Peyer's patch (tissue), 4 donors: ENCODE measurements around the gene TOMM6. TPM values are rescaled to one million over a fixed set of nuclear protein-coding genes. Genes with fewer than 3 reads are reported as not detected.

ENCODE experiments used
- DNase-seq, 3 donors: peaks; one replicate each; pipeline ENCODE4 v3.0.0-alpha.2; 2017 to 2019
- H3K27ac ChIP-seq, 4 donors: fragments of 200-600 bp; sonication (generic); one replicate each; pipeline ENCODE4 v1.5.1; 2016 to 2019
- H3K27me3 ChIP-seq, 2 donors: fragments of 200-600 bp; sonication (generic); one replicate each; pipeline ENCODE4 v1.5.1; 2019
- H3K36me3 ChIP-seq, 3 donors: fragments of 200-600 bp; sonication (generic); one replicate each; pipeline ENCODE4 v1.5.1; 2016 to 2019
- H3K4me1 ChIP-seq, 4 donors: fragments of 200-600 bp; sonication (generic); one replicate each; pipeline ENCODE4 v1.5.1; 2016 to 2019
- H3K4me3 ChIP-seq, 4 donors: fragments of 200-600 bp; sonication (generic); 1 replicate in 3 of 4; 2 replicates in 1 of 4; pipeline ENCODE4 v1.5.1; 2016 to 2019; ENCODE audit warnings: mild to moderate bottlenecking in 1 of 4
- H3K9me3 ChIP-seq, 4 donors: fragments of 200-600 bp; sonication (generic); one replicate each; pipeline ENCODE4 v1.5.1; 2016 to 2019; ENCODE audit warnings: mild to moderate bottlenecking in 1 of 4
- POLR2A ChIP-seq, 2 donors: fragments of 450-650 bp; IDR thresholded peaks; one replicate each; pipeline ENCODE4 v1.5.1; 2017; ENCODE audit warnings: antibody characterized with exemption in 2 of 2, mild to moderate bottlenecking in 2 of 2, moderate library complexity in 2 of 2
- total RNA-seq, 4 donors: library from RNA; depleted of rRNA; stranded (reverse); fragments of >200 nt; gene quantifications; one replicate each; pipeline ENCODE4 v1.1.0, GENCODE V29; 2016
- TF ChIP-seq, protein P1 (sequence below), 6 experiments: fragments of 450-650 bp in 4 of 6; fragments of 200-600 bp in 2 of 6; sonication (generic) in 1 of 6; IDR thresholded peaks; one replicate each; pipeline ENCODE4 v1.5.1; 2017 to 2019; ENCODE audit warnings: antibody characterized with exemption in 6 of 6, mild to moderate bottlenecking in 3 of 6, moderate library complexity in 1 of 6

The TOMM6 gene
- total RNA-seq, 4 donors from 2014 or later: 36.7 to 72.6 (median 62.4) TPM

DNA sequence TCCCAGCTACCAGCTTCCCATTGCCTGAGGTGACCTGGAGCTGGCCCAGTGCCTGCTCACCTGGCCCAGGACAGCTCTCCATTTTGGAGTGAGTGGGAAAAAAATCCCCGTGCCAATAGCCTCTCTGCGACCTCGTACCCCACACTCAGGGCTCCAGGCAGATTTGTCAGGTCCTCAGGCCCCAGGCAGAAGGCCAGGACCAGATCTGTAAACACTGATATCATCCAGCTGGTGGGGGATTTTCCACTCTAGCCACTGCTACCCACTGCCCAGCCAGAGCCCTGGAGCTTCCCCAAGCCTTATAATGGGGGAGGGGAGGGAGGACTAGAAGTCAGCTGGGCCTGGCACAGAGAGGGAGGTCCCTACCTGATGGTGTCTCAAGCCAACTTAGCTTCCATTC, 39.0 kb upstream of the TOMM6 start:
- TF ChIP-seq, protein P1, sequence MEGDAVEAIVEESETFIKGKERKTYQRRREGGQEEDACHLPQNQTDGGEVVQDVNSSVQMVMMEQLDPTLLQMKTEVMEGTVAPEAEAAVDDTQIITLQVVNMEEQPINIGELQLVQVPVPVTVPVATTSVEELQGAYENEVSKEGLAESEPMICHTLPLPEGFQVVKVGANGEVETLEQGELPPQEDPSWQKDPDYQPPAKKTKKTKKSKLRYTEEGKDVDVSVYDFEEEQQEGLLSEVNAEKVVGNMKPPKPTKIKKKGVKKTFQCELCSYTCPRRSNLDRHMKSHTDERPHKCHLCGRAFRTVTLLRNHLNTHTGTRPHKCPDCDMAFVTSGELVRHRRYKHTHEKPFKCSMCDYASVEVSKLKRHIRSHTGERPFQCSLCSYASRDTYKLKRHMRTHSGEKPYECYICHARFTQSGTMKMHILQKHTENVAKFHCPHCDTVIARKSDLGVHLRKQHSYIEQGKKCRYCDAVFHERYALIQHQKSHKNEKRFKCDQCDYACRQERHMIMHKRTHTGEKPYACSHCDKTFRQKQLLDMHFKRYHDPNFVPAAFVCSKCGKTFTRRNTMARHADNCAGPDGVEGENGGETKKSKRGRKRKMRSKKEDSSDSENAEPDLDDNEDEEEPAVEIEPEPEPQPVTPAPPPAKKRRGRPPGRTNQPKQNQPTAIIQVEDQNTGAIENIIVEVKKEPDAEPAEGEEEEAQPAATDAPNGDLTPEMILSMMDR (IDR thresholded peaks at IDR 0.05): no peak
- no peak for TF ChIP-seq POLR2A (IDR thresholded peaks at IDR 0.05)
- H3K4me3 ChIP-seq: no peak overlapping the region
- H3K27ac ChIP-seq: no peak overlapping the region
- H3K36me3 ChIP-seq: no peaks in the 10 kb centered on the region
- H3K4me1 ChIP-seq: no peaks in the 10 kb centered on the region
- DNase-seq: no peak
- no peaks in the 10 kb centered on the region for H3K9me3 ChIP-seq
- no peaks in the 10 kb centered on the region for H3K27me3 ChIP-seq

DNA sequence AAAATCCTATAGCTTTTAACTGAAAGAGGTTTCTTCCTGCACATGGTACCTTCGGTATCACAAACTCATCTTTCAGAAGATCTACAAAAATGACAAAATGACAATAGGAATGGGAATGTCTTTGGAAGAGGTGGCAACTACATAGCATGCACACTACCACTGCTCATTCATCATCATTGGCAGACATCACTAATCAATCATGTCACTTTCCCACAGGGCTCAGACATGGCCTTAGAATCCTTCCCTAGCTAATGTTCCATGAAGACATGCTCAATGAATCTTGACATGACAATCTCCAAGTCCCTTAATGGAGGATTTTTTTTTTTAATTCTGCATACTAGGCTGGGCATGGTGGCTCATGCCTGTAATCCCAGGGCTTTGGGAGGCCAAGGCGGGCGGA, 37.1 kb upstream of the TOMM6 start:
- Histone ChIP-seq H3K4me1 (no peaks in the 10 kb centered on the region), H3K9me3 (no peaks in the 10 kb centered on the region), H3K36me3 (no peaks in the 10 kb centered on the region), H3K27ac (no peak overlapping the region), H3K4me3 (no peak overlapping the region), H3K27me3 (no peaks in the 10 kb centered on the region)
- TF ChIP-seq, protein P1 (IDR thresholded peaks at IDR 0.05): no peak
- TF ChIP-seq POLR2A (IDR thresholded peaks at IDR 0.05): no peak
- no peak for DNase-seq

DNA sequence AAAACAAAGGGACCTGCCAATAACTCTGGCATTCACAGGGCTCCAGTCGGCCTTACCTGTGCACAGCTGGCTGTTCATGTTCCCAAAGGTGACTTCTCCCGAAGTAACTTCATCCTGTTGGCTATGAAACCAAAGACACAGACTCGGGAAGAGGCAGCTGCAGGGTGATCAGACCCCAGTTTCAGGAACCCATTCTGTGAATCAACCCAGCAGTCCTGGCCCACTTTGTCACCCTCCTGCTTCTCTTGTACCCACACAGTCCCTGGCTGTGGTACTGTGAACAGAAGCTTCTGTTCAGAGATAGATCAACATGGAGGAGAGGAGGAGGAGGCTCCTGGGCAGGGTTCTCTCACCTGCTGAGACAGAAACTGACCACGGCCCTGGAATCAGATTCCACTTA, 31.6 kb upstream of the TOMM6 start:
- Histone ChIP-seq H3K36me3 (no peaks in the 10 kb centered on the region), H3K4me3 (no peak overlapping the region), H3K4me1 (no peaks in the 10 kb centered on the region), H3K9me3 (no peaks in the 10 kb centered on the region), H3K27me3 (no peaks in the 10 kb centered on the region), H3K27ac (no peak overlapping the region)
- no peak for TF ChIP-seq POLR2A (IDR thresholded peaks at IDR 0.05)
- TF ChIP-seq, protein P1 (IDR thresholded peaks at IDR 0.05): no peak
- no peak for DNase-seq

DNA sequence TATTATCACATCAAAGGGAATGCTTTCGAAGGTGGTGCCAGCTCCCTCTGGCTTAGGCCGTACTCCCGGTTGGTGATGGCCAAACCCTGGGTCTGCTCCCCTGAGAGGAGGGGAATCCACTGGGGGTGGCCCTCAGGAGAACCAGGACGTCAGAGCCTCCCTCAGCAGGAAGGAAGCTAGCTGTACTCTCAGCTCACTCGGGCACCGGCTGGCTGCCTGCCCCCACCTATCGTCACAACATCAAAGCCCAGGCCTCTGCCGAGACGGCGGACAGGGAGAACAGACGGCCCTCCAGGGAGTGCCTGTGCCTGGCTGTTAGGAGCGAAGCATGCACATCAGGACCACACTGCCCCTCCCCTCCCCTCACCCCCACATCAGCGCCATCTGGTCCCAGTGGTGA, 31.1 kb upstream of the TOMM6 start:
- Histone ChIP-seq H3K27me3 (no peaks in the 10 kb centered on the region), H3K4me3 (no peak overlapping the region), H3K4me1 (no peaks in the 10 kb centered on the region), H3K9me3 (no peaks in the 10 kb centered on the region), H3K36me3 (no peaks in the 10 kb centered on the region), H3K27ac (no peak overlapping the region)
- no peak for DNase-seq
- TF ChIP-seq, protein P1 (IDR thresholded peaks at IDR 0.05): no peak
- TF ChIP-seq POLR2A (IDR thresholded peaks at IDR 0.05): no peak

DNA sequence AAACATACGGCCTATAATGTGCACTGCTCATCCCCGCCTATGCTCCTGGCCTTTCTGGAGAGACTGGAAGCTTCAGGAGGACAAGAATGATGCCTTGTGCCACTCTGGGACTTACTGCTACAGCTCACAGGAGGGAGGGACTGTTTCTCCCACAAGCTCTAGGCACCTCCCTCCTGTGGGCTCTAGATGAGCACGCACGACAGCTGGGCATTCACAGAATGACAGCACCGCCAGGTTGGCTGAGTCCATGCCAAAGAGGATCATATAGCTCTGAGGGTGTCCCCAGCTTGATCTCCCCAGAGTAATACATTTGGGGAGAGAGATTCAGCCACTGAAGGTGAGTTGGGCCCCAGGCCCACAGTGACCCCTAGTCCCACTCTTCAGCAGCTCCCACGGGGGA, 30.2 kb upstream of the TOMM6 start:
- H3K36me3 ChIP-seq: no peaks in the 10 kb centered on the region
- H3K4me3 ChIP-seq: no peak overlapping the region
- no peaks in the 10 kb centered on the region for H3K4me1 ChIP-seq
- no peaks in the 10 kb centered on the region for H3K9me3 ChIP-seq
- TF ChIP-seq, protein P1 (IDR thresholded peaks at IDR 0.05): no peak
- no peak for TF ChIP-seq POLR2A (IDR thresholded peaks at IDR 0.05)
- no peak for DNase-seq
- H3K27me3 ChIP-seq: no peaks in the 10 kb centered on the region
- no peak overlapping the region for H3K27ac ChIP-seq
